H1 (cell line): Measurements from ENCODE around the gene CDK5RAP2. TPM values are rescaled to one million over a fixed set of nuclear protein-coding genes. Genes with fewer than 3 reads are reported as not detected.
A peak's percentile ranks its signal among the peaks of the same experiment; 100 is the strongest.

Source experiments
- CTCF ChIA-PET: fragments of 300-600 bp; sonication (Branson Sonifier 250); formaldehyde crosslinking; loops from one replicate; lab custom pipeline; 2021; ENCODE audit not compliant: partially characterized antibody; lab: Charles Lee
- POLR2A ChIA-PET: fragments of 300-600 bp; sonication (Branson Sonifier 250); formaldehyde crosslinking; loops from one replicate; lab custom pipeline; 2021; ENCODE audit warnings: inconsistent platforms; ENCODE audit not compliant: partially characterized antibody; lab: Charles Lee
- DNase-seq, 2 experiments: peaks; one replicate each; pipeline versions ENCODE4 v3.0.0 to v3.0.0-alpha.2; 2010 to 2022; ENCODE audit warnings: low spot score in 2 of 2, low read depth in 1 of 2, mixed read lengths in 1 of 2
- FAIRE-seq: peaks from 2 replicates; lab custom pipeline; 2011; peaks lifted over from hg19 to GRCh38; lab: Jason Lieb, UNC
- H2AFZ ChIP-seq: 2 replicates; pipeline ENCODE4 v1.8.1; 2012; ENCODE audit warnings: low read length, inconsistent platforms
- H2AK5ac ChIP-seq: 2 replicates; pipeline ENCODE4 v1.6.1; 2013; ENCODE audit warnings: low read depth, low read length
- H2BK120ac ChIP-seq: replicated peaks from 2 replicates; pipeline ENCODE3; 2013; ENCODE audit warnings: low read depth, low read length, inconsistent platforms
- H2BK12ac ChIP-seq: 2 replicates; pipeline ENCODE4 v1.6.1; 2013; ENCODE audit warnings: low read depth, low read length
- H2BK15ac ChIP-seq: 2 replicates; pipeline ENCODE4 v1.6.1; 2013; ENCODE audit warnings: low read length
- H2BK20ac ChIP-seq: 2 replicates; pipeline ENCODE4 v1.6.1; 2013; ENCODE audit warnings: low read length
- H2BK5ac ChIP-seq: 2 replicates; pipeline ENCODE4 v1.6.1; 2013; ENCODE audit warnings: low read depth, low read length
- H3K14ac ChIP-seq: 2 replicates; pipeline ENCODE4 v1.6.1; 2013; ENCODE audit warnings: inconsistent platforms; ENCODE audit not compliant: insufficient read length
- H3K18ac ChIP-seq: 2 replicates; pipeline ENCODE4 v1.6.1; 2013; ENCODE audit warnings: low read length; ENCODE audit errors: extremely low read depth
- H3K23ac ChIP-seq: 2 replicates; pipeline ENCODE4 v1.6.1; 2013; ENCODE audit warnings: inconsistent platforms; ENCODE audit not compliant: insufficient read length
- H3K23me2 ChIP-seq: 2 replicates; pipeline ENCODE4 v1.6.1; 2013; ENCODE audit warnings: low read depth, low read length
- H3K27ac ChIP-seq: 2 replicates; pipeline ENCODE4 v1.6.1; 2011; ENCODE audit warnings: low read depth, low read length, inconsistent platforms
- H3K27me3 ChIP-seq, 4 experiments: replicated peaks in 1 of 4; 1 replicate in 1 of 4; 2 replicates in 3 of 4; pipeline versions ENCODE4 v1.6.1 to v1.8.1; 2011 to 2013; ENCODE audit warnings: low read length in 3 of 4, mild to moderate bottlenecking in 3 of 4, inconsistent platforms in 2 of 4, mixed read lengths in 2 of 4, moderate library complexity in 1 of 4; ENCODE audit not compliant: control insufficient read depth in 3 of 4, insufficient read depth in 3 of 4; ENCODE audit errors: extremely low read depth in 1 of 4
- H3K36me3 ChIP-seq, 4 experiments: 2 replicates each; pipeline versions ENCODE4 v1.6.1 to v1.8.1; 2011 to 2013; ENCODE audit warnings: mild to moderate bottlenecking in 4 of 4, low read length in 3 of 4, moderate library complexity in 2 of 4, control low read depth in 1 of 4, inconsistent platforms in 1 of 4; ENCODE audit not compliant: insufficient read depth in 4 of 4, control insufficient read depth in 2 of 4
- H3K4ac ChIP-seq: replicated peaks from 2 replicates; pipeline ENCODE3; 2013; ENCODE audit warnings: low read length, low read depth, mixed read lengths, inconsistent platforms; ENCODE audit not compliant: insufficient read length
- H3K4me1 ChIP-seq, 4 experiments: replicated peaks in 1 of 4; 1 replicate in 1 of 4; 2 replicates in 3 of 4; pipeline versions ENCODE4 v1.6.1 to v1.8.1; 2011 to 2013; ENCODE audit warnings: low read length in 3 of 4, inconsistent platforms in 2 of 4, mixed read lengths in 1 of 4; ENCODE audit not compliant: insufficient read depth in 4 of 4, control insufficient read depth in 3 of 4
- H3K4me2 ChIP-seq, 2 experiments: 2 replicates each; pipeline versions ENCODE4 v1.6.1 to v1.8.1; 2011 to 2013; ENCODE audit warnings: low read depth in 2 of 2, low read length in 2 of 2, control low read depth in 1 of 2, inconsistent platforms in 1 of 2, mild to moderate bottlenecking in 1 of 2; ENCODE audit not compliant: insufficient read depth in 1 of 2
- H3K4me3 ChIP-seq, 4 experiments: fragments of 200-600, 300-600 bp in 1 of 4; sonication (generic), shearing (Covaris generic), sonication (Bioruptor Twin) in 1 of 4; 2 replicates each; pipeline versions ENCODE4 v1.5.1 to v1.8.1; 2011 to 2016; ENCODE audit warnings: low read length in 4 of 4, low read depth in 3 of 4, control low read depth in 2 of 4, inconsistent platforms in 2 of 4, mild to moderate bottlenecking in 2 of 4, mixed read lengths in 1 of 4, moderate library complexity in 1 of 4; ENCODE audit not compliant: insufficient read depth in 2 of 4; ENCODE audit errors: extremely low read depth in 1 of 4
- H3K56ac ChIP-seq: replicated peaks from 2 replicates; pipeline ENCODE3; 2013; ENCODE audit warnings: low read depth, mild to moderate bottlenecking, mixed read lengths, low read length, inconsistent platforms; ENCODE audit not compliant: insufficient read length
- H3K79me1 ChIP-seq: 2 replicates; pipeline ENCODE4 v1.6.1; 2013; ENCODE audit warnings: low read depth, low read length, control low read depth
- H3K79me2 ChIP-seq, 2 experiments: 2 replicates each; pipeline versions ENCODE4 v1.6.1 to v1.8.1; 2012 to 2013; ENCODE audit warnings: low read length in 2 of 2, mild to moderate bottlenecking in 2 of 2, inconsistent platforms in 1 of 2; ENCODE audit not compliant: insufficient read depth in 2 of 2, control insufficient read depth in 1 of 2
- H3K9ac ChIP-seq, 4 experiments: replicated peaks in 1 of 4; 1 replicate in 1 of 4; 2 replicates in 3 of 4; pipeline versions ENCODE4 v1.6.1 to v1.8.1; 2011 to 2013; ENCODE audit warnings: low read depth in 3 of 4, low read length in 3 of 4, control low read depth in 2 of 4, mild to moderate bottlenecking in 2 of 4, moderate library complexity in 2 of 4, inconsistent platforms in 1 of 4; ENCODE audit errors: extremely low read depth in 1 of 4
- H3K9me3 ChIP-seq, 2 experiments: 2 replicates each; pipeline versions ENCODE4 v1.6.1 to v1.8.1; 2012 to 2013; ENCODE audit warnings: mild to moderate bottlenecking in 2 of 2, moderate library complexity in 2 of 2, control low read depth in 1 of 2, inconsistent platforms in 1 of 2, low read depth in 1 of 2, low read length in 1 of 2, mixed read lengths in 1 of 2; ENCODE audit not compliant: insufficient read depth in 2 of 2
- H4K20me1 ChIP-seq, 2 experiments: replicated peaks in 1 of 2; 2 replicates each; pipeline versions ENCODE3 to v1.8.1; 2011 to 2013; ENCODE audit warnings: inconsistent platforms in 2 of 2, low read length in 2 of 2, mild to moderate bottlenecking in 1 of 2; ENCODE audit not compliant: insufficient read depth in 2 of 2, control insufficient read depth in 1 of 2
- H4K5ac ChIP-seq: 2 replicates; pipeline ENCODE4 v1.6.1; 2013; ENCODE audit warnings: low read length, low read depth, mixed read lengths, inconsistent platforms; ENCODE audit not compliant: insufficient read length
- H4K8ac ChIP-seq: 2 replicates; pipeline ENCODE4 v1.8.0; 2013; ENCODE audit warnings: mild to moderate bottlenecking, moderate library complexity, low read length, inconsistent platforms; ENCODE audit not compliant: insufficient read depth; ENCODE audit errors: extremely low read depth
- H4K91ac ChIP-seq: replicated peaks from 2 replicates; pipeline ENCODE3; 2013; ENCODE audit warnings: low read length, mixed read lengths, inconsistent platforms; ENCODE audit not compliant: insufficient read length
- CBX8 ChIP-seq: fragments of 300-800, 300-1000 bp; sonication (generic); IDR thresholded peaks from 2 replicates; pipeline ENCODE4 v1.7.1; 2016; ENCODE audit warnings: low read depth, low read length, borderline replicate concordance
- EZH2 ChIP-seq: fragments of 200-600 bp; sonication (generic); IDR thresholded peaks from 2 replicates; pipeline ENCODE4 v1.7.1; 2012; ENCODE audit warnings: low read depth, mild to moderate bottlenecking, moderate library complexity, low read length, inconsistent platforms; ENCODE audit not compliant: severe bottlenecking
- GABPA ChIP-seq: IDR thresholded peaks from 2 replicates; pipeline ENCODE4 v1.6.1; 2011; ENCODE audit warnings: mild to moderate bottlenecking, low read length, moderate library complexity, borderline replicate concordance; ENCODE audit not compliant: insufficient read depth
- HDAC2 ChIP-seq, 2 experiments: fragments of 300-600 bp in 1 of 2; sonication (generic) in 1 of 2; IDR thresholded peaks; 2 replicates each; pipeline ENCODE4 v1.6.1; 2011 to 2012; ENCODE audit warnings: low read depth in 2 of 2, low read length in 2 of 2, mild to moderate bottlenecking in 2 of 2, moderate library complexity in 2 of 2, borderline replicate concordance in 1 of 2, inconsistent platforms in 1 of 2
- JUND ChIP-seq: IDR thresholded peaks from 2 replicates; pipeline ENCODE4 v1.6.1; 2011; ENCODE audit warnings: mild to moderate bottlenecking, improper control_type of control experiment, low read length
- KDM1A ChIP-seq: fragments of 200-600, 300-600 bp; sonication (generic); IDR thresholded peaks from 2 replicates; pipeline ENCODE4 v1.7.1; 2016; ENCODE audit warnings: mild to moderate bottlenecking, low read length, borderline replicate concordance
- POLR2AphosphoS5 ChIP-seq: IDR thresholded peaks from 2 replicates; pipeline ENCODE4 v1.6.1; 2011; ENCODE audit warnings: low read depth, low read length
- RBBP5 ChIP-seq: IDR thresholded peaks from 2 replicates; pipeline ENCODE4 v1.7.1; 2012; ENCODE audit warnings: low read depth, mild to moderate bottlenecking, inconsistent platforms, low read length, moderate library complexity, borderline replicate concordance
- SIN3A ChIP-seq, 2 experiments: IDR thresholded peaks in 1 of 2; conservative IDR thresholded peaks in 1 of 2; 2 replicates each; pipeline ENCODE4 v1.6.1; 2011 to 2012; ENCODE audit warnings: low read length in 2 of 2, improper control_type of control experiment in 1 of 2, low read depth in 1 of 2, mild to moderate bottlenecking in 1 of 2
- SP2 ChIP-seq: IDR thresholded peaks from 2 replicates; pipeline ENCODE4 v1.6.1; 2012; ENCODE audit warnings: mild to moderate bottlenecking, low read length, inconsistent platforms
- TAF7 ChIP-seq: optimal IDR thresholded peaks from 2 replicates; pipeline ENCODE3; 2011; ENCODE audit warnings: low read depth, mild to moderate bottlenecking, inconsistent platforms, low read length, moderate library complexity, borderline replicate concordance
- TBP ChIP-seq: IDR thresholded peaks from 2 replicates; pipeline ENCODE4 v1.6.1; 2011; ENCODE audit warnings: low read depth, low read length, improper control_type of control experiment
- ZNF274 ChIP-seq: IDR thresholded peaks from 2 replicates; pipeline ENCODE4 v1.7.0; 2012; ENCODE audit warnings: low read length, borderline replicate concordance; ENCODE audit errors: extremely low read depth
- WGBS, 2 experiments: shearing (Covaris generic) in 1 of 2; methylation state at CpG; one replicate each; pipeline versions ENCODE4 v1.1.6 to v1.1.7; 2013 to 2015; ENCODE audit warnings: low lambda C conversion rate in 2 of 2, mixed read lengths in 2 of 2, inconsistent platforms in 1 of 2, low coverage in 1 of 2, missing lambda C conversion rate in 1 of 2; ENCODE audit not compliant: insufficient replicate concordance in 2 of 2, insufficient coverage in 1 of 2, insufficient read length in 1 of 2; ENCODE audit errors: extremely low coverage in 1 of 2, missing lambda C conversion rate in 1 of 2; 5-methylcytosine and 5-hydroxymethylcytosine counted together
- polyA plus RNA-seq, 7 experiments: library from polyadenylated mRNA; depleted of rRNA in 3 of 7; stranded (reverse) in 5 of 7; unstranded in 2 of 7; fragments of >200 nt in 5 of 7; fragments of 200-250 nt in 2 of 7; gene quantifications; 1 replicate in 5 of 7; 2 replicates in 1 of 7; 4 replicates in 1 of 7; pipeline versions ENCODE4 v1.2.1 to v1.2.3, GENCODE V29; 2011 to 2013; ENCODE audit warnings: missing spikeins in 2 of 7, mixed read lengths in 2 of 7
- total RNA-seq: library from RNA; stranded (reverse); fragmentation: NEBNext Ultra II Directional; extraction: Animal tissue kit (Norgen Biotek cat#: 25700); gene quantifications from 2 replicates; pipeline ENCODE4 v1.2.1, GENCODE V29; 2021

CDK5RAP2 gene
- total and polyA plus RNA-seq, 2 of the 8 experiments (the other 6 are each of a cell fraction or from before 2014, with no cell fraction given) = 19.8 to 49.4 TPM

GRCh38 chr9:120477534-120478001 is 102.4 kb downstream of the CDK5RAP2 start:
- H3K79me1 ChIP-seq = no peaks in the 10 kb centered on the region
- ChIA-PET POLR2A (no interaction called here), CTCF (interaction anchor here (0.6 to 4.0 kb wide), 56 partner anchors 9 to 921 kb away, joined by 3 to 30 read pairs (median 4); no protein-coding TSS in a partner anchor)
- no peak overlapping the region for H2BK5ac ChIP-seq
- no peak overlapping the region for H2BK20ac ChIP-seq
- H4K20me1 ChIP-seq = peaks cover 0 to 3% of the 10 kb centered on the region in 2 experiments
- no peak overlapping the region for H2BK120ac ChIP-seq
- no peak overlapping the region for H4K91ac ChIP-seq
- H3K4me2 ChIP-seq = no peak overlapping the region
- H3K36me3 ChIP-seq = peaks cover 2 to 24% (median 17%) of the 10 kb centered on the region in 4 experiments; a peak in 7 of 8 replicates
- no peak overlapping the region for H3K4ac ChIP-seq
- H3K4me1 ChIP-seq = peaks cover 0 to 4% (median 0%) of the 10 kb centered on the region in 4 experiments; a peak in 2 of 7 replicates
- no peak overlapping the region for H2BK12ac ChIP-seq
- no peak overlapping the region for H4K8ac ChIP-seq
- H3K79me2 ChIP-seq = no peaks in the 10 kb centered on the region
- no peak overlapping the region for H2AK5ac ChIP-seq
- no peak overlapping the region for H3K4me3 ChIP-seq
- no peak overlapping the region for H3K14ac ChIP-seq
- no peak overlapping the region for H3K56ac ChIP-seq
- no peak overlapping the region for H3K23ac ChIP-seq
- no peak overlapping the region for H2AFZ ChIP-seq
- 61% methylated on average over 3 of the region's 3 CpGs; no CpG with 5 or more reads in 1 of the 2 experiments for WGBS, 2 experiments
- no peak overlapping the region for H3K18ac ChIP-seq
- peak; percentile 29 to 85 for DNase-seq
- H4K5ac ChIP-seq = no peak overlapping the region
- FAIRE-seq = peak; percentile 92
- H3K23me2 ChIP-seq = no peaks in the 10 kb centered on the region
- no peak overlapping the region for H2BK15ac ChIP-seq
- no peak overlapping the region for H3K27ac ChIP-seq
- H3K9ac ChIP-seq = no peak overlapping the region
- no peaks in the 10 kb centered on the region for H3K9me3 ChIP-seq
- H3K27me3 ChIP-seq = no peaks in the 10 kb centered on the region
- TF ChIP-seq CBX8 (no peak), RBBP5 (no peak), KDM1A (no peak), GABPA (no peak), SIN3A (conservative IDR thresholded peaks at IDR 0.05 in 1 of 2, IDR thresholded peaks at IDR 0.05 in 1 of 2; ENCODE audit: low read depth in 1 of 2, low read length in 2 of 2) (0 out of 4 replicates have a peak, but pooled peaks of 1 of the 2 experiments have one; percentile 52), SP2 (no peak), EZH2 (no peak), TAF7 (no peak), TBP (0 out of 2 replicates have a peak, but pooled peaks have one; percentile 11), HDAC2 (IDR thresholded peaks at IDR 0.05; ENCODE audit: borderline replicate concordance in 1 of 2, low read depth in 2 of 2, low read length in 2 of 2) (no peak), POLR2AphosphoS5 (no peak), JUND (no peak), ZNF274 (no peak)
